Left renal cortex interstitium (tissue), 4 donors: ENCODE data around the gene SLC39A13. TPM values are rescaled to one million over a fixed set of nuclear protein-coding genes. Genes with fewer than 3 reads are reported as not detected.
A peak's percentile ranks its signal among the peaks of the same experiment; 100 is the strongest.

Source experiments
- DNase-seq, 4 donors: peaks; one replicate each; pipeline ENCODE4 v3.0.0-alpha.2; 2013; ENCODE audit warnings: low read depth in 4 of 4, low spot score in 2 of 4, missing footprints in 1 of 4
- polyA plus RNA-seq, 4 donors: library from polyadenylated mRNA; unstranded; fragments of 120-200 nt; gene quantifications; one replicate each; pipeline ENCODE4 v1.2.1, GENCODE V29; 2013; ENCODE audit not compliant: insufficient read length in 4 of 4

Gene SLC39A13
- polyA plus RNA-seq, 4 donors: 42.7 to 75.5 (median 65.3) TPM

DNA sequence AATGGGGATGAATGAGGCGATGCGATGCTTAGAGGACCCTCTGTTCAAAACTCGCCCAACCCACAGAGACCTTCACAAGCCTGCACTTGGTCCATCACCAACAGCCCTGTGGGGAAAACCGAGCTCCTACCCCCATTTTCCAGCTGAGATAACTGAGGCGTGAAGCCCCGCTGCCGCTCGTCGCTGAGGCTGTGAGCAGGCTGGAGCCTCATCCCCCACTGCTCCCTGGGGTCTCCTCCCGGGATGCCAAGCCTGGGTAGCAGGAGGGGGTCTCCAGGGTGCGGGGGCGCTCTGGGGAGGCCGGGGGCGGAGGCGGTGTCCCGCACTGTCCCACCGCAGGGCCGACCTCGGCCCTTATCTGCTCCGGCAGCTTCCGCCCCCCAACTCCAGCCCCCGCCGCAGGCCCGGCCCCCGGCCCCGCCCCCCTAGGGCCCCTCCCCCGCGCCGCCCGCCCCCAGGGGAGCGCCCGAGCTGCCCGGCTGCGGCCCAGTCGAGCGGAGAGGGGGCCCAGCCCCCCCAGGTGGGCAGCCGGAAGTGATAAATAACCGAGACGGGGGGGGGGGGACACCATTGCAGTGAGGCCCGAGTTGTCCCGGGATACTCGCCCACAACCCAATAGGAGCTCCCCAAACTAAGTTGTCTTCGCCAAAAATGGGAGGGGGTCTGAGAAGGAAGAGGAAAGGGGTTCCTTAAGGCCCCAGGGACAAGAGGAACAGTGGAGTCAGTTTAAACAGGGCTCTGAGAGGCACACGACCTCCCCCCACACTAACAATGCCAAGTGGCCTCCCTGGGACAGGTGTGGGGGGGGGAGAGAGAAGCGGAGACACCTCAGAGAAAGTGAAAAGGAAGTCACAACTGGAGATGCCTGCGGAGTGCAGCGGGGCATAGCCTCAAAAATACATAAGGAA lies 8.3 kb upstream of the SLC39A13 start:
- DNase-seq: peak in 1 of 4 donors; percentile 32

DNA sequence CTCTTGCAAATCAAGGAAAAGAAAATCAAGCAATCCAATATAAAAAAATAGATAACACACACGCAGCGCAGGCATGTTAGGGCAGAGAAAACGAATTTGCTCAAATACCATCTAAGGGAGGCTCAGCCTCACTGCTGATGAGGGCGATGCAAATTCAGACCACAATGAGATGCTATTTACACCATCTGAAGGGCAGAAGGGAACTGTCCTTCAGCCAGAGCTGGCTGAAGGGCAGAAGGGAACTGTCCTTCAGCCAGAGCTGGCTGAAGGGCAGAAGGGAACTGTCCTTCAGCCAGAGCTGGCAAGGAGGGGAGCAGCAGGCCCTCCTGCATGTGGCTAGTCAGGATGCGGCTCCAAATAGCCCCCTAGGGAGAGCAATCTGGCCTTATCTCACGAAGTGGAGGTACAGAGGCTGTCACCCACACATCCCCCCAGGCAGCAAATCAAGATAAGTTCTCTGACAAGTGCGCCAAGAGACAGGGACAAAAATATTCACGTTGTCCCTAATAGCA lies 7.6 kb upstream of the SLC39A13 start:
- DNase-seq: no peak

DNA sequence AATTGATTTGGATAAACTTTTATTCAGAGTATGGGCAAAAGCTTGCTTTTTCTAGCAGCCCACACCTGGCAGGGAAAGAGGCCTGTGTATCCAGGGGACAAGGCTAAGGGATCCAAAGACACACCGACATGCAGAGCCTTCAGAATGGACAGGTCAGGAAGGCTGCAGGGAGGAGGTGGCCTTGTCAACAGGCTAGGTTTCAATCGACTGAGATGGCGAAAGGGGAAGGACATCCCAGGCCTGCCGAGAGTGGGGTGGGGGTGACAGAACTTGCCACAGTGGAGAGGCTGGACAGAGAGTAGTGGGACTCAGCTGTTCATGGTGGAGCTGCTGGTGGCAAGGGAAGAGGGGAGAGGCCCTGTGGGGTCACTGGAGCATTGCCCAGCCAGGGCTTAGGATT lies 5.3 kb upstream of the SLC39A13 start:
- no peak for DNase-seq

DNA sequence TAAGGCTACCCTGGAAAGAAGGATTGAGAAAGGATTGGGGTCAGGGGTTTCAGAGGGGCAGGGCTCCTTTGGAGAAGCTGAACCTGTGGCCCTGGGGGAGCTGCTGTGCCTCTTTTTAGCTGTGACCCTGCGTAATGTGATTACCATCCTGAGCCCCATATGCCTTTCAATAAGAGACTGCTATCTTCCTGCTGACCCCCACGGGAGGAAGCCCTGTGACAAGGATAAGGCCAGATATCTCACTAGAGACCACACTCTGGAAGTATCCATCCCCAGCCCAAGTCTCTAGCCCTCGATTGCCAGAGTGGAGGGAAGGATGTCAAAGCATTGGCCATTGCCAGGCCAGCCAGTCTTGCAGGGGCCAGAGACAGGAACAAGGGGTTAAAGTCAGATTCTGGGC lies 4.8 kb upstream of the SLC39A13 start:
- DNase-seq: no peak

DNA sequence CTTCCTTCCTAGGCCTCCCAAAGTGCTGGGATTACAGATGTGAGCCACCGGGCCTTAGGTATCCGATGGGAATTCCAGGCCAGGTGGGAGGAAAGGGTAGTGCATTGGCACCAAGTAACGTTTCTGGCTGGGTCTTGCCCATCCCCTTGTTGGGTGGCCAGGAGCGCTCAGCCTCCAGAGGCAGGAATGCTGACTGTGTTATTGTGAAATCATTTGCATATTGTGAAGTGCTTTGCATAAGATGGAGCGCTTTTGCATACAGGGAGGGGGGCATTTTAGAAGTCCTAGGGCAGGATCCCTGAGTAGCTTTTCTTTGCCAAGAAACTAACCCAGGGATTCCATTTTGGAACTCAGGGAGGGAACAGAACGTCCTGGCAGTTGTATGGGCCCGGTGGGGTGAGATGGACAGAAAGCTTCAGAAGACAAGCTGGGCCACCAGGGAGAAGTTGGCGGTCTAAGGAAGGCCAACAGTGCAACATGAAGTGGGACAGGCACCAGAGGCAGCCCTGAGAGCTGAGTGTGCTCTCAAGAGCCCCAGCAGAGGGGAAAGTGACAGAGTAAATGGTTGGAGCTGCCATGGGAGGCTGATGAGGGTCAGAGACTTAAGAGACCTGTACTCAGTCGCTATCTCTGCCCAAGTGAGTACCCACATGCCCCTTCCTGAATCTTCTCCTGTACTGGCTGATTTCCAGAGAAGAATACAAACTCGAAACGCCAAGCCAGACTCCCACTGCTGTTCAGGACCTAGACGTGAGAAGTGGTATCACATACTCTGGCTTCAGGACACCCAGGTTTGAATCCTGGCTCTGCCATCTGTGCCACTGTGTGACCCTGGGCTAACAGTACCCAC lies 1.3 kb upstream of the SLC39A13 start:
- DNase-seq: no peak

DNA sequence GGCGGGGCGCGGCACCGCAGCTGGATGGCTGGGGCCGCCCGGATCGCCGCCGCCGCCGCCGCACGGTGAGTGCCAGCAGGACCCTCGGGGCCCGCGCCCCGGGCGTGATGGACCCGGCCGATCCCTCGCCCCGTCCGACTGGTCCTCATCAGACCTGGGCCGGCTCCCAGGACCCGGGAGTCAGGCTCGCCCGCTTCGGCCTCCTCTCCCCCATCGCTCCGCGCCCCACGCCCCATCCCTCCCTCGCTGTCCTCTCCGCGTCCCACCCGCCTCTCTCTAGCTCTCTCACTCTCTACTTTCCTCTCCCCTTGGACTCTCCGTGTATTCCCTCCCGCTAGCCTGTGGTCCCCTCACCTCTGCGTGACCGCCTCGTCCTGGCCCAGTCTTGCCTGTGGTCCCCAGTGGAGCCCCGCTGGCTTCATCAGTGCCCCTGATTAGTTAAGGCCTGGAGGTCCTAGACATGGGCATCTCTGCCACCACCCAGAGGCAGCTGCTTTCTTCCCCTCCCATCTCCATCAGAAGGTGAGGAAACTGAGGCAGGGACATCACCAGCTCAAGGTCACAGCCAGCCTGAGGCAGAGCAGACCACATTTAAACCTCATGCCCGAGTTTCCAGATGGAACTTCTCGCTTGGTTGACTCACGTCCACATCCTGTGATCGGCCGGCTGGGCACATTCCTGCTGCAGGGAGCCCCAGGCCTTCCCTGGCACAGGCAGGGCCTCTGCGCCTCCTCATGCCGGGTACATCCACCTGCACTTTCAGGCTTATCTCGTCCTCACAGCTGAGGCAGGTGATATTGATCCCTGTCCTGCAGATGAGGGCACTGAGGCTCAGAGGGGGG lies 429 bp downstream of the SLC39A13 start:
- DNase-seq: peak in 2 of 4 donors; percentile 37 to 50

DNA sequence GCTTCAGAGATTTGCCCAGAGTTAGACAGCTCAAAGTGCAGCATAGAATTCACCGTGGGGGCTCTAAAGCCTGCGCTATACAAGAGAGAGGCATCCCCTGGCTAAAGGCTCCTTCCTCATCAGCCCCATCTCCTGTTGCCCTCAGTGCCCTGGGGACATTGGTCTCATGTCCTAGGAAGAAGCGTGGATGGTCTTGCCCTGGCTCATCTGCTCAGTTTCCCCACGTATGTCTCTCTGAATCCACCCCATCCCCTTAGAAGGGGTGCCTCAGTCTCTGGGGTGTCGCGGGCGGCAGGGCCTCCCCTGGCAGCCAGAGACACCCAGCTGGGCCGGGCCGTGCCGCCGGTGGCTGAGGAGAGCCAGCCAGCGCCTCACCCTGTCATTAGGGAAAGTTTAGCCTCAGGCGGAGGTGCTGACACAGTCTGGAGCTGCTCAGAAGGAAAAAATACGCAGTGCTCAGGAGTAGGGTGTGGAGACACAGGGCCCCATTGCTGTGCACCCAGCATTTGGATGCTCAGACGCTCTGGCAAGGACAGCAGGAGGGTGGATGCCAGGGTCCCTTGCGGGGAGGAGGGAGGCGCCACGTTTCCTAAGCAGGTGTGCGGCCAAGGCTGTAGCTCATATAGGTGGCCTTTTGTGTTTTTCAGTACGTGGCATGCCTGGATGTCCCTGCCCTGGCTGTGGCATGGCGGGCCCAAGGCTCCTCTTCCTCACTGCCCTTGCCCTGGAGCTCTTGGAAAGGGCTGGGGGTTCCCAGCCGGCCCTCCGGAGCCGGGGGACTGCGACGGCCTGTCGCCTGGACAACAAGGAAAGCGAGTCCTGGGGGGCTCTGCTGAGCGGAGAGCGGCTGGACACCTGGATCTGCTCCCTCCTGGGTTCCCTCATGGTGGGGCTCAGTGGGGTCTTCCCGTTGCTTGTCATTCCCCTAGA lies 1.3 kb downstream of the SLC39A13 start:
- DNase-seq: no peak

DNA sequence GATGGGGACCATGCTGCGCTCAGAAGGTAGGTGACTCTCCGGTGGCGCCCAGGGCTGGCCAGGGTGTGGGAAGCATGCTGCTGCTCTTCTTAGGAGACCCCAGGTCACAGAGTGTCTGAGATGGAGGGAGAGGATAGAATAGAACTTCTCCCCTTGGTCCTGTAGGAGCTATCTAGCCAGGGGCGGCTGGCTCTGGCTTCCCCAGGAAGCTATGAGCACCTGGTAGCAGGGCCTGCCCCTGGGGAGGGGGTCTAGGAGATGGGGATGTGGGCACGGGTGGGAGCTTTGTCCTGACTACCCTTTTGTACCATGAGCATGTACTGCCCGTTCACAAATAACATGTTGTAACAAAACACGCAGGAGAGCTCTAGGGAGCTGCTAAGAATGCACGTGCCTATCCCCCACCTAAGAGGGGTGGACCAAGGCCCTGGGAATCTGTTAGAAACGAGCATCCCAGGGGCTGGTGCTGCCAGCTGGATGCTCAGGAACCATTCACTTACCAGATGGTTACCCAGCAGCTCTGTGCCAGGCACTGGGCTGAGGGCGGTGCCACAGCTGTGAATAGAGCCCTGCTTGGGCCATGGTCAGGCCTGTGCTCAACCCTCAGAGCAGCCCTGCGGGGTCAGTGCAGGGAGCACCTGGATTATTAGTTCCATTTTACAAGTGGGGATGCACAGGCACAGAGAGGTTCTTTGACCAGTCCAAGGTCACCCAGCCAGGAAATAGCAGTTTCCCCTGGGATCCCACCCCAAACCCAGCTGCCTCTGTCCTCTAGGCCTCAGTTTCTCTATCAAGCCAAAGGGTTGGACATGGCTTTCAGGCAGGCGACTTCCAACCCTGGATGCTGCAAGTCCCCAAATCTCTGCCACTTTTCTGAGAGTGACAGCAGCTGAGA lies 2.2 kb downstream of the SLC39A13 start:
- DNase-seq: no peak

DNA sequence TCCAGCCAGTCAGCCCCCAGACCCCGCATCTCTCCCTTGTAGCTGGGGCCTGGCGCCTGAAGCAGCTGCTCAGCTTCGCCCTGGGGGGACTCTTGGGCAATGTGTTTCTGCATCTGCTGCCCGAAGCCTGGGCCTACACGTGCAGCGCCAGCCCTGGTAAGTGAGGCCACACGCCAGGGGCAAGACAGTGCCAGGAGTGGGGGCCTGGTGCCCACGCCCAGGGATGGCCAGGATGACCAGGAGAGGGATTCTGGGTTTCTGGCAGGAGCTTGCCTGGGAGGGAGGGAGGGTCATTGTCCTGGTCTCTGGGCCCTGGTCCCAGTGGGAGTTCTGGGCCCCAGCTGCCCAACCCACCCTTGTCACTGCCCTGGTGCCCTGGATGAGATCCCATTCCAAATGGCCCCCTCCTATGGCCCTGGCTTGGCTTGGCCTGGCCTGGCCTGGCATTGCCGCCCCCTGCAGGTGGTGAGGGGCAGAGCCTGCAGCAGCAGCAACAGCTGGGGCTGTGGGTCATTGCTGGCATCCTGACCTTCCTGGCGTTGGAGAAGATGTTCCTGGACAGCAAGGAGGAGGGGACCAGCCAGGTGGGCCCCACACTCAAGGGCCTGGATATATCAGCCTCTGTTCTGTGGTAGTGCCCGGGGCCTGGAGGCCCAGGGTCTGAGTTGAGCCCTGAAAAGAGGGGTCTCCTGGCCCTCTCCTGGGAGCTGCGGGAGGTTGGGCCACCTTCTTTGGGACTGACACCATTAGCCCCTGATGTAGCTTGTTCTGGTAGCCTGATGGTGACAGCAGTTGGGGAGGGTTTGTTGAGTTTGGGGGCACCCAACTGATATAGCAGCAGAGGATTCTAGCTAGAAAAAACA lies 3.7 kb downstream of the SLC39A13 start:
- no peak for DNase-seq

DNA sequence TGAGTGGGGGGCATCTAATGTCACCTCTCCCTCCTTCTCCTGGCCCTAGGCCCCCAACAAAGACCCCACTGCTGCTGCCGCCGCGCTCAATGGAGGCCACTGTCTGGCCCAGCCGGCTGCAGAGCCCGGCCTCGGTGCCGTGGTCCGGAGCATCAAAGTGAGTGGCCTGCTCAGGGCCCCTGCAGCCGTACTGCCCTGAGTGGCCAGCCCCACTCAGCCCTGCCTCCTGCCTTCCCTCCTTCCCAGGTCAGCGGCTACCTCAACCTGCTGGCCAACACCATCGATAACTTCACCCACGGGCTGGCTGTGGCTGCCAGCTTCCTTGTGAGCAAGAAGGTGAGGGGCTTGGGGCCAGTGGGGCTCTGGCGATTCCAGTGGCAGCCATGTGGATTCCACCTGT lies 5.0 kb downstream of the SLC39A13 start:
- no peak for DNase-seq

DNA sequence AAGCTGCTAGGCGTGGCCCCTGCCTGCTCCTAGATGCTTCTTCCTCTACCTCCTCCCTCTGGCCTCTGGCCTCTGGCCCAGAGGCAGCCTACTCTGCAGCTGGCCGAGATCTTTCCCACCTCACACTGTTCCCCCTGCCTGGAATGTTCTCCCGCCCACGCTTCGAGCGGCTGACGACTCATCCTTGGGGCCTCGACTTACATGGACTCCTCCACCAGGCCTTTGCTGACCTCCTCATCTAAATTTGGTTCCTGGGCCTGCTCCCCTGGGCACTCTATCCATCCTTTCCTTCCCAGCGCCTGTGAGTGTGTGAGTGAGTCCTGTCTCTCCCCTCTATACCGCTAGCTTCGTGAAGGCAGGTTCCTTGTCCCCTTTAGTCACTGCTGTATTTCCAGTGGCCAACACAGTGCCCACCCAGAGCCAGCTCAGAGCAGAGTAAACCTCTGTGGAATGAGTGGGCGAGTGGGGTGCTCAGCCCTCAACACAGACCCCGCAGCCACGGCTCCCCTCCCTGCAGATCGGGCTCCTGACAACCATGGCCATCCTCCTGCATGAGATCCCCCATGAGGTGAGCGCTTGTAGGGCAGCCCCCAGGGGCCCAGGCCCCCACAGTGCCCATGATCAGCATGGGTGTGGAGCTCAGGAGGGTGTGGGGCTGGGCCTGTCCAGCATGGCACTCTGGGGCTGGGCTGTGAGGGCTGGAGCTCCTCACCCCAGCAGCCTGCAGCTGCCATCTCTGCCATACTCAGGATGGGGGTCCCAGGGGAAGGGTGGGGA lies 5.7 kb downstream of the SLC39A13 start:
- no peak for DNase-seq

DNA sequence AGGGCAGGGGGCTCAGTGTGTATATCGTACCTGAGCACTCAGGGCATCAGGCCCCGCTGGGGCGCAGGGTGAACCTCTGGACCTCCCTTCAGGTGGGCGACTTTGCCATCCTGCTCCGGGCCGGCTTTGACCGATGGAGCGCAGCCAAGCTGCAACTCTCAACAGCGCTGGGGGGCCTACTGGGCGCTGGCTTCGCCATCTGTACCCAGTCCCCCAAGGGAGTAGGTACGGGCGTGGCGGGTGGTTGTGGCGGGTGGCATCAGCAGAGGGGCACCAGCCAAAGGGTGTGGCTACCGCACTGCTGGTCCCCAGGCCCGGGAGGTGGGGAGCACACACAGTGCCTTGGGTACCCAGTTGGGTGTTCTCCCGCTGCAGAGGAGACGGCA lies 6.3 kb downstream of the SLC39A13 start:
- DNase-seq: no peak

DNA sequence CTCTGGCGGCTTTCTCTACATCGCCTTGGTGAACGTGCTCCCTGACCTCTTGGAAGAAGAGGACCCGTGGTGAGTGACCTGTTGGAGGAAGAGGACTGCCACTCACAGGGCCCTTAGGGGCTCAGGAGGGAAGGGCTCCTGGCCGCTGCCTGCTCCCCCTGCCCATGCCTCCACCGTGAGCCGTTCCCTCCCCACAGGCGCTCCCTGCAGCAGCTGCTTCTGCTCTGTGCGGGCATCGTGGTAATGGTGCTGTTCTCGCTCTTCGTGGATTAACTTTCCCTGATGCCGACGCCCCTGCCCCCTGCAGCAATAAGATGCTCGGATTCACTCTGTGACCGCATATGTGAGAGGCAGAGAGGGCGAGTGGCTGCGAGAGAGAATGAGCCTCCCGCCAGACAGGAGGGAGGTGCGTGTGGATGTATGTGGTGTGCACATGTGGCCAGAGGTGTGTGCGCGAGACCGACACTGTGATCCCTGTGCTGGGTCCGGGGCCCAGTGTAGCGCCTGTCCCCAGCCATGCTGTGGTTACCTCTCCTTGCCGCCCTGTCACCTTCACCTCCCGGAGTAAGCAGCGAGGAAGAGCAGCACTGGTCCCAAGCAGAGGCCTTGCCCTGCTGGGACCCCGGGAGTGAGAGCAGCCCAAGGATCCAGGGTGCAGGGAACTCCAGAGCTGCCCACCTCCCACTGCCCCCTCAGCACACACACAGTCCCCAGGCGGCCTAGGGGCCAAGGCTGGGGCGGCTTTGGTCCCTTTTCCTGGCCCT lies 6.9 kb downstream of the SLC39A13 start:
- no peak for DNase-seq

DNA sequence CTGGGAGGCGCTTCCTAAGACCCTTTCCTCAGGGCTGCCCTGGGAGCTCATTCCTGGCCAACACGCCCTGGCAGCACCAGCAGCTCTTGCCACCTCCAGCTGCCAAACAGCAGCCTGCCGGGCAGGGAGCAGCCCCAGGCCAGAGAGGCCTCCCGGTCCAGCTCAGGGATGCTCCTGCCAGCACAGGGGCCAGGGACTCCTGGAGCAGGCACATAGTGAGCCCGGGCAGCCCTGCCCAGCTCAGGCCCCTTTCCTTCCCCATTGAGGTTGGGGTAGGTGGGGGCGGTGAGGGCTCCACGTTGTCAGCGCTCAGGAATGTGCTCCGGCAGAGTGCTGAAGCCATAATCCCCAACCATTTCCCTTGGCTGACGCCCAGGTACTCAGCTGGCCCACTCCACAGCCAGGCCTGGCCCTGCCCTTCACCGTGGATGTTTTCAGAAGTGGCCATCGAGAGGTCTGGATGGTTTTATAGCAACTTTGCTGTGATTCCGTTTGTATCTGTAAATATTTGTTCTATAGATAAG lies 7.6 kb downstream of the SLC39A13 start:
- DNase-seq: no peak

DNA sequence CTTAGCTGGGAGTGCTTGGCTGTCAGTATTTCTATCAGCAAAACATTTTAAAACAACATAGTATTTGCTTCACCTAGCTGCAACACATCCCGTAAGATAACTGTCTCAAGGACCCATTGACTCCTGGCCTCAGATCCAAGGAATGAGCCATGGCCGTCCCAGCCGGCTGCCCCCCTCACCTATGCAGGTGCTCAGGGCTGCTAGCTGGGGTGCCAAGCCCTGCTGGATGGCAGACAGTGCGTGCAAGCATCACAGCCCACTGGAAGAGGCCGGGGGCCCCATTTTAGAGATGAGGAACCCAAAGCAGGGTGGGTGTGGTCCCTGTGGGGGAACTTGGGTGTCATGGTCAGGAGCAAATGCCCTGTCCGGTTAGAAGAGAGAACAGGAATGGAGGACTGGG lies 9.3 kb downstream of the SLC39A13 start:
- no peak for DNase-seq
